ENCODE measurements around the gene CYP2W1.

DNA sequence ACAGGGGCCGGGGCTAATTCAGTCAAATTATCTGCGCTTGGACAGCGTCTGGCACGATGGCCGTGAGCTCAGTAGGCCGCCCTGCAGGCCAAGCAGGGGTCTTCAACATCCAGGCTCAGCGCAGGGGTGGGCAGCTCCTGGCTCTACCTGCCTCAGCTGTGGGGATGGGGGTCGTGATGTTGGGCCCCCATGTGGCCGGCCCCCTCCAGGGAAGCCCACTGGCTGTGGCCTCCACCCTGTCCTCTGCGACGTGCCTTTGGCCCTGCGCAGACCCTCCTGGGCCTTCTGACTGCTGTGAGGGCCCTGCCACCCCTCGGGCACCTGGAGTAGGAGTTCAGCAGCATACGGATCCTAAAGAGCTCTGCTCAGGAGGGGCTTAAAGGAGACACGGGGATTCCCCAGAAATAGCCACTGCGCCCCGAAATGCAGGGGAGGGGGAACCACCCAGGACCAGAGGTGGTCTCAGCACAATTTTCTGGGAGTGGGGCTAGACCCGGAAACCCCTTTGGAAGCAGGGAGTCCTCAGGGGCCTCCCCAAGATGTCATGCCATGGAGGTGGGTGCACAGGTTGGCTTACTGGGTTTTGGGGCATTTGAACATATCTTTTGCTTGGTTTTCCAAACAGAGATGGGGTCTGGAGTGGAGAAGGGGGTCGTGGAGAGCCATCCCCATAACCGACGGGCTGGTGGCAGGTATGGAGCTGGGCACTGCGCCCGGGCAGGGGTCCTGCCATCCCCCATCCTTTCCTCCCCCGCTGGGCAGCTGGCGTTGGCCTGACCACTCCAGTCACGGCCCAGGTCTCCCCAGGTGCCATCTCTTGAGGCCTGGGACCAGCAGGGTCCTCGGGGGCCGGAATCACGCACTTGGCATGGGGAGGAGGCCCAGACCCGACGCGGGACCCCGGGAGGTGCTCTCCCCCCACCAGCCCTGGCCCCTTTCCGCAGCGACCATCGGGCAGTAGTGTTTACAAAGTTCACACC lies 24.5 kb upstream of the CYP2W1 start:
- TF ChIP-seq, protein P1, sequence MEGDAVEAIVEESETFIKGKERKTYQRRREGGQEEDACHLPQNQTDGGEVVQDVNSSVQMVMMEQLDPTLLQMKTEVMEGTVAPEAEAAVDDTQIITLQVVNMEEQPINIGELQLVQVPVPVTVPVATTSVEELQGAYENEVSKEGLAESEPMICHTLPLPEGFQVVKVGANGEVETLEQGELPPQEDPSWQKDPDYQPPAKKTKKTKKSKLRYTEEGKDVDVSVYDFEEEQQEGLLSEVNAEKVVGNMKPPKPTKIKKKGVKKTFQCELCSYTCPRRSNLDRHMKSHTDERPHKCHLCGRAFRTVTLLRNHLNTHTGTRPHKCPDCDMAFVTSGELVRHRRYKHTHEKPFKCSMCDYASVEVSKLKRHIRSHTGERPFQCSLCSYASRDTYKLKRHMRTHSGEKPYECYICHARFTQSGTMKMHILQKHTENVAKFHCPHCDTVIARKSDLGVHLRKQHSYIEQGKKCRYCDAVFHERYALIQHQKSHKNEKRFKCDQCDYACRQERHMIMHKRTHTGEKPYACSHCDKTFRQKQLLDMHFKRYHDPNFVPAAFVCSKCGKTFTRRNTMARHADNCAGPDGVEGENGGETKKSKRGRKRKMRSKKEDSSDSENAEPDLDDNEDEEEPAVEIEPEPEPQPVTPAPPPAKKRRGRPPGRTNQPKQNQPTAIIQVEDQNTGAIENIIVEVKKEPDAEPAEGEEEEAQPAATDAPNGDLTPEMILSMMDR (IDR thresholded peaks at IDR 0.05 in 4 of 5, conservative IDR thresholded peaks at IDR 0.05 in 1 of 5): no peak
- no peak for TF ChIP-seq POLR2A (IDR thresholded peaks at IDR 0.05)

All from gastrocnemius medialis (tissue), 4 donors.